PFSK-1 (cell line): Measurements from ENCODE around the gene FER.

ENCODE experiments used
- FOXP2 ChIP-seq: optimal IDR thresholded peaks from 2 replicates; pipeline ENCODE3; 2011; ENCODE audit warnings: borderline replicate concordance, control low read depth, inconsistent platforms; ENCODE audit not compliant: insufficient read depth; ENCODE audit errors: extremely low read length, extremely low read depth
- POLR2AphosphoS5 ChIP-seq: IDR thresholded peaks from 2 replicates; pipeline ENCODE4 v1.6.1; 2012; ENCODE audit warnings: low read depth, mild to moderate bottlenecking, control low read depth, low read length, moderate library complexity
- REST ChIP-seq, 2 experiments: IDR thresholded peaks; 2 replicates each; pipeline versions ENCODE4 v1.6.1 to v1.8.0; 2011 to 2012; ENCODE audit warnings: low read depth in 2 of 2, low read length in 2 of 2, control low read depth in 1 of 2, inconsistent platforms in 1 of 2, mild to moderate bottlenecking in 1 of 2, moderate library complexity in 1 of 2; ENCODE audit not compliant: insufficient read depth in 1 of 2
- SIN3A ChIP-seq: IDR thresholded peaks from 2 replicates; pipeline ENCODE4 v1.6.1; 2012; ENCODE audit warnings: mild to moderate bottlenecking, low read length, moderate library complexity, borderline replicate concordance; ENCODE audit not compliant: insufficient read depth
- TAF1 ChIP-seq: IDR thresholded peaks from 2 replicates; pipeline ENCODE4 v1.6.1; 2012; ENCODE audit warnings: low read length, control low read depth, borderline replicate concordance; ENCODE audit not compliant: insufficient read depth

FER gene

GRCh38 chr5:109005297-109006009, 257.8 kb downstream of the FER start:
- TF ChIP-seq FOXP2 (no peak), POLR2AphosphoS5 (no peak), SIN3A (no peak), TAF1 (no peak), REST (IDR thresholded peaks at IDR 0.05; ENCODE audit: insufficient read depth in 1 of 2, low read depth in 2 of 2, low read length in 2 of 2) (no peak)

DNA sequence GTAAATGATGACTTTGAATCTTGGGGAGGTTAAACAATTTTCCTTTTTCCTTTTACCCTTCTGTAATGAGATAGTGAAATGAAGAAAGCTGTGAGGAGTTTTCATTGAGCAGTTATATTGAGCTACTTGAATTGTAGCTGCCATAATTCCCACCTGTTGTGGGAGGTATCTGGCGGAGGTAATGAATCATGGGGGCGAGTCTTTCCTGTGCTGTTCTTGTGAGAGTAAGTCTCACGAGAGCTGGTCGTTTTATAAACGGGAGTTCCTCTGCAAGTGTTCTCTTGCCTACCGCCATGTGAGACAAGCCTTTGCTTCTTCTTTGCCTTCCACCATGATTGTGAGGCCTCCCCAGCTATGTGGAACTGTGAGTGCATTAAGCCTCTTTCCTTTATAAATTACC, 258.4 kb downstream of the FER start:
- TF ChIP-seq POLR2AphosphoS5 (no peak), TAF1 (no peak), REST (IDR thresholded peaks at IDR 0.05; ENCODE audit: insufficient read depth in 1 of 2, low read depth in 2 of 2, low read length in 2 of 2) (no peak), SIN3A (no peak), FOXP2 (no peak)

DNA sequence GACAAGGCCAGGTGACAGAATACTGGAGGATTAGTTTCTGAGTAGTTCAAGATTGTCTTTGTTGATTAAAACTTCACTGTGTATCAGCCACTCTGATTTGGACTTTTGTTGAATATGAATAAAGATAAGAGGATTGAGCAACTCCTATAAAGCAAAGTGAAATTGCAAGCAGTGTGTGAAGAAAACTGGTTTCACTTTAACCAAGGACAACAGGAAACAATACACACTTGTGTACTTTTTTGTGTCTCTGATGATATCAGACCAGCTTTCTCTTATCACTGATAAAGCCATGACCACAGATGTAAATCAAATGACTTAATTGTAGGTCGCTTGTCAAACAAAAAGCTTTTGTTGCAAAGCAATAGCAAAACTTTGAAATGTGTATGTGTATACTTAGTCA, 268.6 kb downstream of the FER start:
- no peak for TF ChIP-seq TAF1
- TF ChIP-seq SIN3A = no peak
- no peak for TF ChIP-seq FOXP2
- no peak for TF ChIP-seq POLR2AphosphoS5
- no peak for TF ChIP-seq REST (IDR thresholded peaks at IDR 0.05; ENCODE audit: insufficient read depth in 1 of 2, low read depth in 2 of 2, low read length in 2 of 2)

- no peak for TF ChIP-seq POLR2AphosphoS5
- no peak for TF ChIP-seq TAF1
- TF ChIP-seq REST (IDR thresholded peaks at IDR 0.05; ENCODE audit: insufficient read depth in 1 of 2, low read depth in 2 of 2, low read length in 2 of 2) = no peak
- no peak for TF ChIP-seq FOXP2
- TF ChIP-seq SIN3A = no peak
Measured at GRCh38 chr5:109022056-109022455, 274.4 kb downstream of the FER start.
